BE2C (cell line): ENCODE data around the gene PIK3R3. TPM values are rescaled to one million over a fixed set of nuclear protein-coding genes. Genes with fewer than 3 reads are reported as not detected.
A peak's percentile ranks its signal among the peaks of the same experiment; 100 is the strongest.

ENCODE experiments used
- DNase-seq: peaks from one replicate; pipeline ENCODE4 v3.0.0-alpha.2; 2020
- H3K27me3 ChIP-seq: fragments of 250-450 bp; sonication (Bioruptor Pico); 2 replicates; pipeline ENCODE4 v1.5.1; 2020; ENCODE audit warnings: mild to moderate bottlenecking
- H3K36me3 ChIP-seq: fragments of 250-450 bp; sonication (Bioruptor Pico); 2 replicates; pipeline ENCODE4 v1.5.1; 2020; ENCODE audit warnings: mild to moderate bottlenecking
- H3K4me1 ChIP-seq: fragments of 250-450 bp; sonication (Bioruptor Pico); 2 replicates; pipeline ENCODE4 v1.5.1; 2020
- H3K4me3 ChIP-seq: 2 replicates; pipeline ENCODE4 v1.5.1; 2011; ENCODE audit warnings: low read depth, low read length
- H3K9me3 ChIP-seq: fragments of 250-450 bp; sonication (Bioruptor Pico); 2 replicates; pipeline ENCODE4 v1.5.1; 2020
- polyA plus RNA-seq: library from polyadenylated mRNA; unstranded; fragments of >200 nt; gene quantifications from one replicate; pipeline ENCODE4 v1.2.1, GENCODE V29; 2012; ENCODE audit warnings: low read depth, missing spikeins; ENCODE audit not compliant: insufficient read length, insufficient read depth
- TF ChIP-seq, protein P1 (sequence below): IDR thresholded peaks from 2 replicates; pipeline ENCODE4 v1.5.1; 2012; ENCODE audit warnings: mild to moderate bottlenecking, low read depth, low read length

Gene PIK3R3
- polyA plus RNA-seq = 4.2 TPM

DNA sequence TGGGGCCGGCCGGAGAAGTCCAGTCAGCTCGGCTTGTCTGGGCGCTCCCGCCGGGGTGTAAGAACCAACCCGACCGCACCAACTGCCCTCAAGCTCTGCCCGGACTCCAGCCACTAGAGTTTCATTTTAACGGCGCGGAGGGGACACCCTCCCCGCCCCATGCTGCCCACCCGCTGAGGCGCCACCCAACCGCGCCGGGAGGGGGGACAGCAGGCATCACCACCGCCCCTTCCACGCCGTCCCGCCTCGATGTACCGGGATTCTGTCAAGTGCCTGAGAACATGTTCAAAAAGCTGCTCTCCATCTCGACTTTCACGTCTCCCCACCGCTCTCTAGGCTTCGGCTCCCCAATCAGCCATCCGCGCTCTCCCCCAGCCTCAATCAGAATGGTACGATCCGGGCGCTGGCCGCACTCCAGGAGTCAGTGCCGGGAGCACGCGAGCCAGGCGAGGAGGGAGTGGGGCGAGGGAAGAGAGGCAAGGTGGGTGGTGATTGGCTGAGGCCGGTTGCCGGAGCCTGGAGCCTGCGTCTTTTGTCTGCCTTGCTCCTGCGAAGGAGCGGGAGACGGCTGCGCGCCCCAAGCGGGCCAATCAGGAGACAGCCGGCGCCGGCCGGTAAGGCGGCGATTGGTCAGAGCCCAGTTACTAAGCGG lies at the start of gene PIK3R3:
PIK3R3 (minus strand) TSS at position 101 of the 652 bp plus-strand sequence. CDS start 677 bp downstream, outside the sequence.
- TF ChIP-seq, protein P1, sequence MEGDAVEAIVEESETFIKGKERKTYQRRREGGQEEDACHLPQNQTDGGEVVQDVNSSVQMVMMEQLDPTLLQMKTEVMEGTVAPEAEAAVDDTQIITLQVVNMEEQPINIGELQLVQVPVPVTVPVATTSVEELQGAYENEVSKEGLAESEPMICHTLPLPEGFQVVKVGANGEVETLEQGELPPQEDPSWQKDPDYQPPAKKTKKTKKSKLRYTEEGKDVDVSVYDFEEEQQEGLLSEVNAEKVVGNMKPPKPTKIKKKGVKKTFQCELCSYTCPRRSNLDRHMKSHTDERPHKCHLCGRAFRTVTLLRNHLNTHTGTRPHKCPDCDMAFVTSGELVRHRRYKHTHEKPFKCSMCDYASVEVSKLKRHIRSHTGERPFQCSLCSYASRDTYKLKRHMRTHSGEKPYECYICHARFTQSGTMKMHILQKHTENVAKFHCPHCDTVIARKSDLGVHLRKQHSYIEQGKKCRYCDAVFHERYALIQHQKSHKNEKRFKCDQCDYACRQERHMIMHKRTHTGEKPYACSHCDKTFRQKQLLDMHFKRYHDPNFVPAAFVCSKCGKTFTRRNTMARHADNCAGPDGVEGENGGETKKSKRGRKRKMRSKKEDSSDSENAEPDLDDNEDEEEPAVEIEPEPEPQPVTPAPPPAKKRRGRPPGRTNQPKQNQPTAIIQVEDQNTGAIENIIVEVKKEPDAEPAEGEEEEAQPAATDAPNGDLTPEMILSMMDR = no peak
- H3K4me1 ChIP-seq = no peaks in the 10 kb centered on the region; the same call in 1 of the 2 replicates
- H3K9me3 ChIP-seq = no peaks in the 10 kb centered on the region
- DNase-seq = peak; percentile 94
- peak within 1 kb of the TSS; percentile 68 for H3K4me3 ChIP-seq
- H3K27me3 ChIP-seq = no peaks in the 10 kb centered on the region
- no peaks in the 10 kb centered on the region for H3K36me3 ChIP-seq

DNA sequence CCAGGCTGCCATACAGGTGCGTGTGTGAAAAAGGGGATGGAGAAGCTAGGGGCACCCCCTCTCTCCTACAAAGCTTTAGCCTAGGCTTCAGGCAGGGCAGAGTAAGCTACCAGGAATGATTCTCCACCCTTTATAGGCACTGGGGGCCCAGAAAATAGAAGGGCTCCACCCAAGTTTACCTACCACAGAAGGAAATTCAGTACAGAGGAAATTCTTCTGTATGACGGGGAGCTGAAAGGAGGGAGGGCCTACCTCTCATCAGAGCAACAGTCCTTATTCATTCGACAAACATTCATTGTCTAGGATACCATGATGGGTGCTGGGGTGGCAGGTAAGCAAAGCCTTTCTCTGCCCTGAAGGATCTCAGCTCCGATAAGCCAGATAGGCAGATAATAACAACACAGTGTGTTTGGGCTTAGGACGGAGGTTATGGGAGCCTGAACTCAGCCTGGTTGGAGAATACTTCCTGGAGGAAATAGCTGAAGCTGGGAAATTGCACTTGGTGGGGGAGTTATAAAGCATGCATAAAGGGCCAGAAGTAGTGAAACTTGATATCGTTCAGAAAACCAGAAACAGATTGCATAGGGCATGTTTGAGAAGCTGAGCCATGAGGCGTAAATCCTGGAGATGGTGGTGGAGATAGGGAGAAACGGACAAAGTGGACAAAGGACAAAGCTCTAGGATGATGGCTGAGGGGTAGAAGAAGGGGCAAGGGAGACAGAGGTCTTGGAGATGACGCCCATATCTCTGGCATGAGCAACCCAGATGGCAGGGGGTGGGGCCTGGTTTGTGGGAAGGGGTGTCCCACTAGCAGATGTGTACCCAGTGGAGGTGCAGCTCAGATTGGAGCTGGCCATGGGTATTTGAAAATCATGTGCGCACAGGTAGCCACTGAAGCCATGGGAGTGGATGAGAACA lies 49.2 kb upstream of the PIK3R3 start:
- H3K4me3 ChIP-seq = no peak overlapping the region
- H3K9me3 ChIP-seq = no peaks in the 10 kb centered on the region
- H3K27me3 ChIP-seq = no peaks in the 10 kb centered on the region
- DNase-seq = no peak
- no peaks in the 10 kb centered on the region for H3K36me3 ChIP-seq
- H3K4me1 ChIP-seq = no peaks in the 10 kb centered on the region
- TF ChIP-seq, protein P1 = no peak

DNA sequence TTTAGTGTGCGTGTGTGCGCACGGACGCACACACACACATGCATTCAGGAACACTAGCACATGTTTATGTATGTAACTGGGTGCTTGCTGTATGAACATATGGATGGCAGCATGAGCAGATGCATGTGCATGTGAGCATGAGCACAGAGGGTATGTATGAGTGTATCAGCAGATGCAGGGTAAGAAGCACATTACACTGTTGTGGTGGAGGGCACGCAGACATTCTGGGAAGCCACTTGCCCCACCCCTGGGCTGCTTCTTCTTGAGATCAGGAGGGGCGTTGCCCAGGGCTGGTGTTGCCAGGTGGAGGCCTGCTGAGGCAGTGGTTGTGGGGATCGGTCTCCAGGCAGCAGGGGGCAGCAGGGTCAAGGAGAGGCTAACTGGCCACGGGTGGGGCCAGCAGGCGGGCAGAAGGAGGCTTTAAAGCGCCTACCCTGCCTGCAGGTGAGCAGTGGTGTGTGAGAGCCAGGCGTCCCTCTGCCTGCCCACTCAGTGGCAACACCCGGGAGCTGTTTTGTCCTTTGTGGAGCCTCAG lies 47.7 kb upstream of the PIK3R3 start:
- no peak for DNase-seq
- Histone ChIP-seq H3K9me3 (no peaks in the 10 kb centered on the region), H3K36me3 (no peaks in the 10 kb centered on the region), H3K4me1 (no peaks in the 10 kb centered on the region), H3K27me3 (no peaks in the 10 kb centered on the region), H3K4me3 (no peak overlapping the region)
- TF ChIP-seq, protein P1 = no peak

DNA sequence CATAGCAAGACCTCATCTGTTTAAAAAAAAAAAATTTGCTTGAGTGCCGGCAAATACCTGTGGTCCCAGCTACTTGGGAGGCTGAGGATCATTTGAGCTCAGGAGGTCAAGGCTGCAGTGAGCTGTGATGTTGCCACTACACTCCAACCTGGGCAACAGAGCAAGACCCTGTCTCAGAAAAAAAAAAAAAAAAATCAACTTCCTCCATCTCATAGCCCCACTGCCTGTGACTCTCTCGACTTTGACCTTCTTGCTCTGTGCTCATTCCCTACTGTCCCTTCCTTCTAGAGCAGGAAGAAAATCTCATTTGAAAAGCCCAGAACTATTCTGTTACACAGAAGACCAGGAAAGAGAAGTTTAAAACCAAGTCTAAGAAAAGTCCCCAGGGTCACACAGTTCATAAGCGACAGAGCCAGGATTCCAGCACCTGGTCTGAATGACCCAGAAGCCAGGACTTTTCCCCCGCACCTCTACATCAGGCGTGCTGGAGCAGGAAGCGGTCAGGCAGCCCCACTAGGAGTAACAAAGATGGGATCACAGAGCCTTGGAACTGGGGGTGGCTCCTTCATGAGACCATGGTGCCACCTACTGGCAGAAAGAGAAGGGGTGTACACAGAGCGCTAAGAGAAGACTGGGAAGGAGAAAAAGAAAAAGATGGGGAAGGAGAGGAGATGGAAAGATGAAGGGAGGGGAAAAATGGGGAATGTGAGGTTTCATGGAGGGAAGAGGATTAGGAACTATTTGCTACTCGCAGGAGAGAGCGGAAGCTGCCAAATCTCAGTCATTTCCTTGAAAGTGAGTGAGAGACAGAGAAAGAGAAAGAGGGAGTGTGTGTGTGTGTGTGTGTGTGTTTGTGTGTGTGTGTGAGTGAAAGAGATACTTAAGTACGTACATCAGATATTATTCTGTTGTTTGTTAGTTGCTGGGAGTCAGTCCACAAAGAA lies 47.0 kb upstream of the PIK3R3 start:
- DNase-seq = peak; percentile 77
- TF ChIP-seq, protein P1 = peak; percentile 83
- Histone ChIP-seq H3K9me3 (no peaks in the 10 kb centered on the region), H3K27me3 (no peaks in the 10 kb centered on the region), H3K4me3 (no peak overlapping the region), H3K4me1 (no peaks in the 10 kb centered on the region), H3K36me3 (no peaks in the 10 kb centered on the region)

DNA sequence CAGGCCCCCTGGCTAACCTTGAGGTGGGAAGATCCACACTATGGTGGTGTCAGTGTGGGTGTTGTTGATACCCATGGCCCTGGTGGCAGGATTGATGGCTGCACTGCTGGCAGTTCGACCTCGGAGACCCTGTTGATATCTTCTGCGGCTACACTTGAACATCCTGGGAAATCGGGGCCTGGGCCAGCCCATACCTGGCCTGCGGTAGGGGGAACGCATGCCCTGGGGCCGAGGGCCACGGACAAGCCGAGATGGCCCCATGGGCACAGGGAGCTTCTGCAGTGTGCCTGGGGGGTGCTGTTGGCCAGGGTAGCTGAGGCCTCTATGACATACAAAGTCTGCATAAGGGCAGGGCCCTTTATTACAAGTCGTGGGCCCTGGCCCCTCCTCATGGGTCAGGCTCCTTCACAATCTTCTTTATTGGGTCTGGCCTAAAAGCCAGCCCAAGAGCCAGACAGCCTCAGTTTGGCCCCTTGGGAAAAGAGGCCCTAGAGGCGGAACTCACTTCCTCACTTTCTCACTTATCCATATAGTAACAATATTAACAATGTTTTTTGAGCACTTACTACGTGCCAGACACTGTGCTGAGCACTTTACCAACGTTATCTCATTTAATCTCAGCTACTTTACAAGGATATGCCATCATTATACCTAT lies 43.9 kb upstream of the PIK3R3 start, which contains the start of gene P3R3URF:
P3R3URF (minus strand) TSS at position 278 of the 655 bp plus-strand sequence; CDS start at position 261, 17 bp downstream.
- no peak for DNase-seq
- no peak within 1 kb of the TSS for H3K4me3 ChIP-seq
- TF ChIP-seq, protein P1 = no peak

More for the DNA sequence above, 43.9 kb upstream of the PIK3R3 start, which contains the start of gene P3R3URF:
- Histone ChIP-seq H3K9me3 (no peaks in the 10 kb centered on the region), H3K36me3 (no peaks in the 10 kb centered on the region), H3K27me3 (no peaks in the 10 kb centered on the region), H3K4me1 (no peaks in the 10 kb centered on the region)
